OCI-LY3 (cell line): ENCODE data around the gene TMCC1.

Source experiments
- EZH2phosphoT487 ChIP-seq: fragments of 200-600 bp; shearing (Covaris generic); IDR thresholded peaks from 2 replicates; pipeline ENCODE4 v1.6.1; 2018; ENCODE audit warnings: antibody characterized with exemption, mixed run types, low read depth
- TF ChIP-seq, protein P1 (sequence below): fragments of 200-600, 300-600 bp; sonication (generic); IDR thresholded peaks from 2 replicates; pipeline ENCODE4 v1.5.1; 2014; ENCODE audit warnings: antibody characterized with exemption, low read length, low read depth

GRCh38 chr3:129888771-129889170 is 4.7 kb downstream of the TMCC1 start:
- TF ChIP-seq, protein P1, sequence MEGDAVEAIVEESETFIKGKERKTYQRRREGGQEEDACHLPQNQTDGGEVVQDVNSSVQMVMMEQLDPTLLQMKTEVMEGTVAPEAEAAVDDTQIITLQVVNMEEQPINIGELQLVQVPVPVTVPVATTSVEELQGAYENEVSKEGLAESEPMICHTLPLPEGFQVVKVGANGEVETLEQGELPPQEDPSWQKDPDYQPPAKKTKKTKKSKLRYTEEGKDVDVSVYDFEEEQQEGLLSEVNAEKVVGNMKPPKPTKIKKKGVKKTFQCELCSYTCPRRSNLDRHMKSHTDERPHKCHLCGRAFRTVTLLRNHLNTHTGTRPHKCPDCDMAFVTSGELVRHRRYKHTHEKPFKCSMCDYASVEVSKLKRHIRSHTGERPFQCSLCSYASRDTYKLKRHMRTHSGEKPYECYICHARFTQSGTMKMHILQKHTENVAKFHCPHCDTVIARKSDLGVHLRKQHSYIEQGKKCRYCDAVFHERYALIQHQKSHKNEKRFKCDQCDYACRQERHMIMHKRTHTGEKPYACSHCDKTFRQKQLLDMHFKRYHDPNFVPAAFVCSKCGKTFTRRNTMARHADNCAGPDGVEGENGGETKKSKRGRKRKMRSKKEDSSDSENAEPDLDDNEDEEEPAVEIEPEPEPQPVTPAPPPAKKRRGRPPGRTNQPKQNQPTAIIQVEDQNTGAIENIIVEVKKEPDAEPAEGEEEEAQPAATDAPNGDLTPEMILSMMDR = no peak
- no peak for TF ChIP-seq EZH2phosphoT487
